Testis (tissue), 2 donors: Measurements from ENCODE around the gene RNF183.

Source experiments
- CTCF ChIP-seq, 3 experiments: fragments of 450-650 bp in 2 of 3; fragments of 200-600 bp in 1 of 3; sonication (generic) in 1 of 3; IDR thresholded peaks; one replicate each; pipeline ENCODE4 v1.5.1; 2016 to 2019; ENCODE audit warnings: antibody characterized with exemption in 3 of 3, mild to moderate bottlenecking in 2 of 3, moderate library complexity in 1 of 3
- POLR2A ChIP-seq: fragments of 450-650 bp; IDR thresholded peaks from one replicate; pipeline ENCODE4 v1.6.1; 2017; ENCODE audit warnings: antibody characterized with exemption, mild to moderate bottlenecking, moderate library complexity

DNA sequence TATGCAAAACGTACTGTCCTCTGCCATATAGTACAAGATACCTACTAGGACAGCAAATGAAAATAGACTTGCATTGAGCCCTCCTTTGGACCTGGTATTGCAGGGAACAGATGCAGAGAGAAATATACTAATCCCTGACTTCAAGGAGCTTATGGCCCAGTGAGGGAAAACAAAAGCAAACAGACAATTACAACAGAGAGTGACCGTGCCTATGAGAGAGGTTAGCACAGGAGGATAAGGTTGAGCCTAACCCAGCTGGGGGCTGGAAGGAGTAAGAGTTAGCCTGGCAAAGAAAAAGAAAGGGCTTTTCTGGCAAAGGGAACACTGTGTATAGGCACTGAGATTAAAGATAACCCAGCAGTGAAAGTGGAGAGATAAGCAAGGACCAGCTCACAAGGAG, 33.3 kb downstream of the RNF183 start:
- TF ChIP-seq CTCF (IDR thresholded peaks at IDR 0.05), result no peak
- TF ChIP-seq POLR2A, result no peak
